K562 (cell line): Measurements from ENCODE around the gene ABCA3. TPM values are rescaled to one million over a fixed set of nuclear protein-coding genes. Genes with fewer than 3 reads are reported as not detected.

Experiments used
- ATAC-seq: fragments of 200-7000 bp; cut with Tn5 transposase; 3 replicates; pipeline ENCODE4 v1.9.1; 2020; ENCODE audit warnings: moderate library complexity
- BruUV-seq: library from RNA; stranded (reverse); fragments of 400-500 nt; replicated peaks from 2 replicates; lab custom pipeline; 2021; lab: Mats Ljungman, UMichigan
- CTCF ChIA-PET: fragments of 300-600 bp; formaldehyde crosslinking; extraction: SDS; loops from one replicate; lab custom pipeline; 2021; ENCODE audit warnings: low intra/inter-chr PET ratio; lab: Yijun Ruan, JAX
- POLR2A ChIA-PET: fragments of 300-600, 350-650 bp; sonication (Branson Sonifier 250); formaldehyde crosslinking; extraction: SDS; loops from one replicate; lab custom pipeline; 2021; ENCODE audit warnings: antibody characterized with exemption, inconsistent platforms; lab: Yijun Ruan, JAX
- DNase-seq, 4 experiments: peaks; one replicate each; pipeline versions ENCODE4 v3.0.0 to v3.0.0-alpha.2; 2011 to 2018; ENCODE audit warnings: low spot score in 3 of 4, mixed read lengths in 3 of 4; ENCODE audit errors: extremely low read depth in 1 of 4
- FAIRE-seq: peaks from 2 replicates; lab custom pipeline; 2011; peaks lifted over from hg19 to GRCh38; lab: Jason Lieb, UNC
- H2AFZ ChIP-seq: 2 replicates; pipeline ENCODE4 v1.6.0; 2011; ENCODE audit warnings: low read depth, low read length, control low read depth, inconsistent platforms
- H3K27ac ChIP-seq: fragments of 200-600 bp; 3 replicates; pipeline ENCODE4 v1.8.0; 2011; ENCODE audit warnings: low read depth, mild to moderate bottlenecking, control low read depth, inconsistent platforms, low read length, moderate library complexity, mixed read lengths; ENCODE audit errors: extremely low read depth
- H3K27me3 ChIP-seq, 2 experiments: fragments of 300-600 bp in 1 of 2; 2 replicates in 1 of 2; 3 replicates in 1 of 2; pipeline versions ENCODE4 v1.6.0 to v1.8.0; 2011; ENCODE audit warnings: inconsistent platforms in 2 of 2, low read length in 2 of 2, mild to moderate bottlenecking in 1 of 2, mixed read lengths in 1 of 2, moderate library complexity in 1 of 2; ENCODE audit not compliant: control insufficient read depth in 2 of 2, insufficient read depth in 2 of 2
- H3K36me3 ChIP-seq: fragments of 300-600 bp; 3 replicates; pipeline ENCODE4 v1.8.0; 2011; ENCODE audit warnings: mild to moderate bottlenecking, low read length, inconsistent platforms; ENCODE audit not compliant: control insufficient read depth, insufficient read depth
- H3K4me1 ChIP-seq, 2 experiments: fragments of 200-600 bp in 1 of 2; replicated peaks in 1 of 2; 2 replicates in 1 of 2; 3 replicates in 1 of 2; pipeline versions ENCODE4 v1.5.1 to v1.8.0; 2011; ENCODE audit warnings: inconsistent platforms in 2 of 2, low read length in 2 of 2, mild to moderate bottlenecking in 1 of 2, mixed read lengths in 1 of 2, moderate library complexity in 1 of 2; ENCODE audit not compliant: control insufficient read depth in 2 of 2, insufficient read depth in 2 of 2
- H3K4me2 ChIP-seq: 2 replicates; pipeline ENCODE4 v1.6.1; 2011; ENCODE audit warnings: low read length, control low read depth, inconsistent platforms, mixed read lengths; ENCODE audit not compliant: insufficient read depth
- H3K4me3 ChIP-seq: fragments of 200-600 bp; sonication (generic), shearing (Covaris generic); 2 replicates; pipeline ENCODE4 v1.5.1; 2016; ENCODE audit warnings: control low read depth, inconsistent platforms
- H3K79me2 ChIP-seq: fragments of 200-600 bp; 3 replicates; pipeline ENCODE4 v1.8.0; 2011; ENCODE audit warnings: low read length, inconsistent platforms; ENCODE audit not compliant: control insufficient read depth, insufficient read depth
- H3K9ac ChIP-seq, 2 experiments: 2 replicates each; pipeline versions ENCODE4 v1.6.0 to v1.6.1; 2011; ENCODE audit warnings: low read depth in 2 of 2, low read length in 2 of 2, control low read depth in 1 of 2, inconsistent platforms in 1 of 2, mild to moderate bottlenecking in 1 of 2, mixed read lengths in 1 of 2; ENCODE audit not compliant: insufficient read depth in 1 of 2
- H3K9me1 ChIP-seq: one replicate; pipeline ENCODE4 v1.6.0; 2011; ENCODE audit warnings: inconsistent platforms, mild to moderate bottlenecking, low read length, moderate library complexity; ENCODE audit not compliant: control insufficient read depth, insufficient read depth
- H3K9me3 ChIP-seq: replicated peaks from 2 replicates; pipeline ENCODE4 v1.5.1; 2011; ENCODE audit warnings: low read depth, low read length, inconsistent platforms; ENCODE audit not compliant: control insufficient read depth, insufficient read depth
- H4K20me1 ChIP-seq: replicated peaks from 2 replicates; pipeline ENCODE4 v1.6.1; 2011; ENCODE audit warnings: low read length, inconsistent platforms, mixed read lengths; ENCODE audit not compliant: control insufficient read depth, insufficient read depth
- CBFB ChIP-seq: sonication (generic); formaldehyde crosslinking; IDR thresholded peaks from 2 replicates; pipeline ENCODE4 v1.4.0; 2020; ENCODE audit warnings: mild to moderate bottlenecking, missing genetic modification reagents
- NR2C2 ChIP-seq, 2 experiments: fragments of 200-800 bp in 1 of 2; sonication (Bioruptor generic) in 1 of 2; sonication (generic) in 1 of 2; formaldehyde crosslinking in 1 of 2; IDR thresholded peaks; 2 replicates each; pipeline versions ENCODE4 v1.6.1 to v1.8.0; 2016 to 2022; ENCODE audit warnings: mild to moderate bottlenecking in 1 of 2, missing compliant biosample characterization in 1 of 2, missing genetic modification characterization in 1 of 2, missing genetic modification reagents in 1 of 2
- ZKSCAN1 ChIP-seq: fragments of 150-350 bp; IDR thresholded peaks from 2 replicates; pipeline ENCODE4 v1.6.1; 2016; ENCODE audit warnings: low read depth, low read length
- WGBS: fragments of 100-300 bp; shearing (Covaris generic); methylation state at CpG from one replicate; pipeline ENCODE4 v1.1.6; 2016; ENCODE audit warnings: low coverage, mixed read lengths; ENCODE audit not compliant: insufficient coverage; ENCODE audit errors: missing lambda C conversion rate; 5-methylcytosine and 5-hydroxymethylcytosine counted together
- in situ Hi-C: fragments of 300-500 bp; cut with MboI; formaldehyde crosslinking; loops from 4 replicates; pipeline ENCODE4 v1.15.0; 2018; ENCODE audit warnings: inconsistent platforms, mixed read lengths
- intact Hi-C: fragments of 100-400 bp; cut with micrococcal nuclease; formaldehyde crosslinking; loops from 2 replicates; pipeline ENCODE4 v1.14.2; 2022
- polyA plus RNA-seq, 8 experiments: library from polyadenylated mRNA; depleted of rRNA in 4 of 8; stranded (reverse) in 5 of 8; unstranded in 3 of 8; fragments of >200 nt; fragmentation: Nextera tagmentation in 2 of 8; fragmentation: Illumina TruSeq in 1 of 8; extraction: Ambion mirVana in 2 of 8; extraction: Trizol in 1 of 8; gene quantifications; 2 replicates each; pipeline versions ENCODE4 v1.2.1 to v1.2.3, GENCODE V29; 2011 to 2014; ENCODE audit warnings: inconsistent platforms in 1 of 8, missing spikeins in 1 of 8
- total RNA-seq, 7 experiments: library from RNA; depleted of rRNA in 6 of 7; stranded (reverse); fragments of >200 nt in 6 of 7; fragmentation: Illumina TruSeq in 2 of 7; extraction: Trizol in 2 of 7; gene quantifications; 2 replicates each; pipeline versions ENCODE4 v1.2.1 to v1.2.3, GENCODE V29; 2011 to 2021; ENCODE audit warnings: low replicate concordance in 1 of 7
- TF ChIP-seq, protein P1 (sequence below): fragments of 450-650 bp; IDR thresholded peaks from 2 replicates; pipeline ENCODE4 v1.6.1; 2016; ENCODE audit warnings: mild to moderate bottlenecking, moderate library complexity

ABCA3 gene
- total and polyA plus RNA-seq, 9 of the 15 experiments (the other 6 are each of a cell fraction or from before 2014, with no cell fraction given): 0.66 to 23.7 (median 6.9) TPM

DNA sequence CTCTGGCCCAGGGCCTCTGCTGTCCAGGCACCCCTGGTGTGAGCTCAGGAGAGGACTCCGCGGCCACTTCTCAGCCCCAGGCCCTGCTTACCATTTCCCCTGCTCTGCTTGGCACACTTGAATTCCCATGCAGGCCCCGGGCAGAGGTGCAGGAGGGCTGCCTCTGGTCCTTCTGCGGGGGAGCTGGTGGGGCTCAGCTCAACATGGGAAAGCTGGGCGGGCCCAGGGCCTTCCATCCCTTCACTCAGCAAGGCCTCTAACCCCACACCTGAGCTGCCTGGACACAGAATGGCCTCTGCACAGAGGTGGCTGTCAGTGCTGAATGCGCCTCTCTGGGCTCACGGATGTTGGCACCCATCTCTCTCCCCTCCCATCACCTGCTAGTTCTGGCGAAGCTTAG lies 60.1 kb downstream of the ABCA3 start:
- intact Hi-C loops: no loop called here
- peaks cover 0 to 30% of the 10 kb centered on the region in 2 experiments; a peak in 1 of 5 replicates for H3K4me1 ChIP-seq
- H4K20me1 ChIP-seq: no peaks in the 10 kb centered on the region
- TF ChIP-seq CBFB (CRISPR knock-in tag) (no peak), NR2C2 (CRISPR knock-in tag; IDR thresholded peaks at IDR 0.05) (no peak), NR2C2 (tag; IDR thresholded peaks at IDR 0.05) (no peak), ZKSCAN1 (no peak)
- TF ChIP-seq, protein P1, sequence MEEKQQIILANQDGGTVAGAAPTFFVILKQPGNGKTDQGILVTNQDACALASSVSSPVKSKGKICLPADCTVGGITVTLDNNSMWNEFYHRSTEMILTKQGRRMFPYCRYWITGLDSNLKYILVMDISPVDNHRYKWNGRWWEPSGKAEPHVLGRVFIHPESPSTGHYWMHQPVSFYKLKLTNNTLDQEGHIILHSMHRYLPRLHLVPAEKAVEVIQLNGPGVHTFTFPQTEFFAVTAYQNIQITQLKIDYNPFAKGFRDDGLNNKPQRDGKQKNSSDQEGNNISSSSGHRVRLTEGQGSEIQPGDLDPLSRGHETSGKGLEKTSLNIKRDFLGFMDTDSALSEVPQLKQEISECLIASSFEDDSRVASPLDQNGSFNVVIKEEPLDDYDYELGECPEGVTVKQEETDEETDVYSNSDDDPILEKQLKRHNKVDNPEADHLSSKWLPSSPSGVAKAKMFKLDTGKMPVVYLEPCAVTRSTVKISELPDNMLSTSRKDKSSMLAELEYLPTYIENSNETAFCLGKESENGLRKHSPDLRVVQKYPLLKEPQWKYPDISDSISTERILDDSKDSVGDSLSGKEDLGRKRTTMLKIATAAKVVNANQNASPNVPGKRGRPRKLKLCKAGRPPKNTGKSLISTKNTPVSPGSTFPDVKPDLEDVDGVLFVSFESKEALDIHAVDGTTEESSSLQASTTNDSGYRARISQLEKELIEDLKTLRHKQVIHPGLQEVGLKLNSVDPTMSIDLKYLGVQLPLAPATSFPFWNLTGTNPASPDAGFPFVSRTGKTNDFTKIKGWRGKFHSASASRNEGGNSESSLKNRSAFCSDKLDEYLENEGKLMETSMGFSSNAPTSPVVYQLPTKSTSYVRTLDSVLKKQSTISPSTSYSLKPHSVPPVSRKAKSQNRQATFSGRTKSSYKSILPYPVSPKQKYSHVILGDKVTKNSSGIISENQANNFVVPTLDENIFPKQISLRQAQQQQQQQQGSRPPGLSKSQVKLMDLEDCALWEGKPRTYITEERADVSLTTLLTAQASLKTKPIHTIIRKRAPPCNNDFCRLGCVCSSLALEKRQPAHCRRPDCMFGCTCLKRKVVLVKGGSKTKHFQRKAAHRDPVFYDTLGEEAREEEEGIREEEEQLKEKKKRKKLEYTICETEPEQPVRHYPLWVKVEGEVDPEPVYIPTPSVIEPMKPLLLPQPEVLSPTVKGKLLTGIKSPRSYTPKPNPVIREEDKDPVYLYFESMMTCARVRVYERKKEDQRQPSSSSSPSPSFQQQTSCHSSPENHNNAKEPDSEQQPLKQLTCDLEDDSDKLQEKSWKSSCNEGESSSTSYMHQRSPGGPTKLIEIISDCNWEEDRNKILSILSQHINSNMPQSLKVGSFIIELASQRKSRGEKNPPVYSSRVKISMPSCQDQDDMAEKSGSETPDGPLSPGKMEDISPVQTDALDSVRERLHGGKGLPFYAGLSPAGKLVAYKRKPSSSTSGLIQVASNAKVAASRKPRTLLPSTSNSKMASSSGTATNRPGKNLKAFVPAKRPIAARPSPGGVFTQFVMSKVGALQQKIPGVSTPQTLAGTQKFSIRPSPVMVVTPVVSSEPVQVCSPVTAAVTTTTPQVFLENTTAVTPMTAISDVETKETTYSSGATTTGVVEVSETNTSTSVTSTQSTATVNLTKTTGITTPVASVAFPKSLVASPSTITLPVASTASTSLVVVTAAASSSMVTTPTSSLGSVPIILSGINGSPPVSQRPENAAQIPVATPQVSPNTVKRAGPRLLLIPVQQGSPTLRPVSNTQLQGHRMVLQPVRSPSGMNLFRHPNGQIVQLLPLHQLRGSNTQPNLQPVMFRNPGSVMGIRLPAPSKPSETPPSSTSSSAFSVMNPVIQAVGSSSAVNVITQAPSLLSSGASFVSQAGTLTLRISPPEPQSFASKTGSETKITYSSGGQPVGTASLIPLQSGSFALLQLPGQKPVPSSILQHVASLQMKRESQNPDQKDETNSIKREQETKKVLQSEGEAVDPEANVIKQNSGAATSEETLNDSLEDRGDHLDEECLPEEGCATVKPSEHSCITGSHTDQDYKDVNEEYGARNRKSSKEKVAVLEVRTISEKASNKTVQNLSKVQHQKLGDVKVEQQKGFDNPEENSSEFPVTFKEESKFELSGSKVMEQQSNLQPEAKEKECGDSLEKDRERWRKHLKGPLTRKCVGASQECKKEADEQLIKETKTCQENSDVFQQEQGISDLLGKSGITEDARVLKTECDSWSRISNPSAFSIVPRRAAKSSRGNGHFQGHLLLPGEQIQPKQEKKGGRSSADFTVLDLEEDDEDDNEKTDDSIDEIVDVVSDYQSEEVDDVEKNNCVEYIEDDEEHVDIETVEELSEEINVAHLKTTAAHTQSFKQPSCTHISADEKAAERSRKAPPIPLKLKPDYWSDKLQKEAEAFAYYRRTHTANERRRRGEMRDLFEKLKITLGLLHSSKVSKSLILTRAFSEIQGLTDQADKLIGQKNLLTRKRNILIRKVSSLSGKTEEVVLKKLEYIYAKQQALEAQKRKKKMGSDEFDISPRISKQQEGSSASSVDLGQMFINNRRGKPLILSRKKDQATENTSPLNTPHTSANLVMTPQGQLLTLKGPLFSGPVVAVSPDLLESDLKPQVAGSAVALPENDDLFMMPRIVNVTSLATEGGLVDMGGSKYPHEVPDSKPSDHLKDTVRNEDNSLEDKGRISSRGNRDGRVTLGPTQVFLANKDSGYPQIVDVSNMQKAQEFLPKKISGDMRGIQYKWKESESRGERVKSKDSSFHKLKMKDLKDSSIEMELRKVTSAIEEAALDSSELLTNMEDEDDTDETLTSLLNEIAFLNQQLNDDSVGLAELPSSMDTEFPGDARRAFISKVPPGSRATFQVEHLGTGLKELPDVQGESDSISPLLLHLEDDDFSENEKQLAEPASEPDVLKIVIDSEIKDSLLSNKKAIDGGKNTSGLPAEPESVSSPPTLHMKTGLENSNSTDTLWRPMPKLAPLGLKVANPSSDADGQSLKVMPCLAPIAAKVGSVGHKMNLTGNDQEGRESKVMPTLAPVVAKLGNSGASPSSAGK: no peak
- WGBS: 90% methylated on average over 7 of the region's 8 CpGs
- H3K36me3 ChIP-seq: peaks cover 62% of the 10 kb centered on the region; the same call in 2 of the 3 replicates
- H3K4me2 ChIP-seq: no peak overlapping the region
- no peak overlapping the region for H3K27ac ChIP-seq
- no peak overlapping the region for H2AFZ ChIP-seq
- CTCF ChIA-PET: no interaction called here
- in situ Hi-C loops: no loop called here
- ATAC-seq (no peak), FAIRE-seq (no peak), DNase-seq (no peak)
- no peaks in the 10 kb centered on the region for H3K9me3 ChIP-seq
- no peaks in the 10 kb centered on the region for H3K9me1 ChIP-seq
- POLR2A ChIA-PET: interaction anchor here (0.9 to 1.5 kb wide), 4 partner anchors 9 to 293 kb away, joined by 3 to 6 read pairs (median 4); no protein-coding TSS in a partner anchor
- H3K4me3 ChIP-seq: no peak overlapping the region
- H3K79me2 ChIP-seq: no peaks in the 10 kb centered on the region
- no peaks in the 10 kb centered on the region for H3K27me3 ChIP-seq
- H3K9ac ChIP-seq: no peak overlapping the region
- no TSS peak for BruUV-seq
